ENCODE results near the gene TFDP1. TPM values are rescaled to one million over a fixed set of nuclear protein-coding genes. Genes with fewer than 3 reads are reported as not detected.
A peak's percentile ranks its signal among the peaks of the same experiment; 100 is the strongest.

TFDP1 gene
- total RNA-seq, 1 experiment from 2014 or later = 39.4 TPM

GRCh38 chr13:113548171-113548641, 36.3 kb upstream of the TFDP1 start:
- peak; percentile 90 for DNase-seq (ENCODE audit: low spot score)
- in situ Hi-C loops (cut with HindIII; ENCODE audit: low sequenced_read_pairs) = no loop called here

DNA sequence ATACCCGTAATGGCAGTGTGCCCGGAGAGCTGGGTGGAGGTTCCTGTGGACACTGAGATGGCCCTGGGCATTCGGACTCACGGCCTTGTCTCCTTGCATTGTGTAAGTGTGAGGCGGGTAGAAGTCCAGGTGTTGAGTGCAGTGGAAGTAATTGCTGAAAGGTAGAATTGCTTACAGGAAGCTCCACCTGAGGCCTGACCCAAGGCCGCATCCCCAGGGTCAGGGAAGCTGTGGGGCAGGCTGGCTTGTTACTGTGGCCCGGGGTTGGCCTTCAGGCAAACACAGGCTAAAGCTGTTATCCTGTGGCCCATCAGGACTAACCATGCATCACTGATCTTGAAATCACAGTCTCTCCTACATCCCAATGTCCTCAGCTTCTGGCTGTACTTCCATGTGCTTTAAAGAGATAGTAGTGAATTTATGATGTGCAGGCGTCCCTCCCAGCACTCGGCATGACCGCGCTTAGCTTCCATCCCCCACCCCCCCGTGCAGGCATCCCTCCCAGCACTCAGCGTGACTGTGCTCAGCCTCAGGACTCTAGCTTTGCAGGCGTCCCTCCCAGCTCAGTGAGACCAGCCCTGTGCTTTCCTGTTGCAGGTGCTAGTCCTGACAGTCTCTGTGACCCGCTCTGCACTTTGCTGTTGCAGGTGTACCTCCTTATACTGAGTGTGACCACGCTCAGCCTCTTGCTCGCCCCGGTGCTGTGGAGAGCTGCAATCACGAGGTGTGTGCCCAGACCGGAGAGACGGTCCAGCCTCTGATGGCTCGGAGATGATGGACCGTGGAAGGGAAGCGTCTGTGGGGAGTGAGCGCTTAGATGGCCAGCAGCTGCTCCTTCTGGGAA, 35.6 kb upstream of the TFDP1 start:
- DNase-seq (ENCODE audit: low spot score) = peak; percentile 85
- in situ Hi-C loops (cut with HindIII; ENCODE audit: low sequenced_read_pairs) = no loop called here

DNA sequence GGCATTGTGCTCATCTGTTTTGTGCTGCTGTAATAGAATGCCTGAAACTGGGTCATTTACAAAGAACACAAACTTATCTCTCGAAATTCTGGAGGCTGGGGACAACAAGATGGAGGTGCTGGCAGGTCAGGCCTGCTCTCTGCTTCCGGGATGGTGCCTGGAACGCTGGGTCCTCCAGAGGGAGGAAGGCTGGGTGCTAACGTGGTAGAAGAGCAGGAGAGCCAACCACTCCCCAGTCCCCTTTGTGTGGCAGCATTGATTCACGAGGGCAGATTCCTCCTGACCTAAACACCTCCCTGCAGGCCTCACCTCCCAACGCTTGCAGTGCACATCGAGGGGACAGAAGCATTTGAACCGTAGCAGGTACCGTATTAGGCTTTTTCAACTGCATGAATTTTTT, 34.1 kb upstream of the TFDP1 start:
- in situ Hi-C loops (cut with HindIII; ENCODE audit: low sequenced_read_pairs) = loop anchor here (10.0 kb wide), 1 partner anchor 46 kb away; no protein-coding TSS in a partner anchor
- DNase-seq (ENCODE audit: low spot score) = peak; percentile 37

DNA sequence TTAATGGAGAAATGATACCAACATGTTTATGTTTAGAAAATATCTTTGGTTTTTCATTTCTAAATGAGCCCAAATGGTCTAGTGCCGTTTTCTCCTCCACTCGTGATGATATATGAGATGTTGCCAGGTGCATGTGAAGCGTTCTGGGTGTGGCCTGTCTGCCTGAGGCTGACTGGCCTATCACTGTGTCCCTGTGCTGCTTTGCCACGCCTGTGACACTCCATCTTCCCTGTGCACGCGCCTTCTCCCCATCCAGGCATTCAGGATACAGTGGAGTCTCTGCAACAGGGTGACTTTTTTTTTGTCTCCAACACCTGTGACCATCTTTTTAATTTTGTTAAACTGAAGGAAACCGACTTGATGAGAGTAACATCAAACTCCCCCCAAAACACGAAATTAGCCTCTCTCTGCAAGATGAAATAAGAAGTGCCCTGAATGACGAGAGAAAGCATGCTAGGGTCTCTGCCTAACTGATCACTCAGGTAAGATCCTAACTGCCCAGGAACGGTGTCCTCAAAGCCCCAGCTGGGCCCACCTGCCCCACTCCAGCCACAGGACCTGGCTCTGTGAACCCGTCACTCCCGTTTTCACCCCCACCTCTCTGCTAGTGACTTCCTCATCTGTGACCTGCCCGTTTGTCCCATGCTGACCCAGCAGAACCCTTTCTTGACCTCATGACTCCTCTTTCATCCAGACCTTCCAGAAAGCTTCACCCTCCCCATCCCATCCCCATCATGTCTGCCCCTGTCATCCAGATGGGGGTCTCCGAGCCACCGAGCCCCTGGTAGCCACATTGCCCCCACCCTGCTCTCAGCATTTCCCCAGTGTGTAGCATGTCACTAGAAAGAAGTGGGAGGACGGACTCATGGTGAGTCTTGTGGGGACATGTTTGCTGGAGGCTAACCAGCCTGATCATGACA, 33.2 kb upstream of the TFDP1 start:
- peak; percentile 76 for DNase-seq (ENCODE audit: low spot score)

GRCh38 chr13:113552079-113552478, 32.5 kb upstream of the TFDP1 start:
- DNase-seq (ENCODE audit: low spot score) = no peak
- in situ Hi-C loops (cut with HindIII; ENCODE audit: low sequenced_read_pairs) = loop anchor here (10.0 kb wide), 1 partner anchor 47 kb away; no protein-coding TSS in a partner anchor

More for the DNA sequence above, 33.2 kb upstream of the TFDP1 start:
- in situ Hi-C loops (cut with HindIII; ENCODE audit: low sequenced_read_pairs) = loop anchor here (10.0 kb wide), 1 partner anchor 47 kb away; no protein-coding TSS in a partner anchor

GRCh38 chr13:113552786-113553434, 31.6 kb upstream of the TFDP1 start:
- DNase-seq (ENCODE audit: low spot score) = no peak
- in situ Hi-C loops (cut with HindIII; ENCODE audit: low sequenced_read_pairs) = loop anchor here (10.0 kb wide), 1 partner anchor 48 kb away; no protein-coding TSS in a partner anchor

- DNase-seq (ENCODE audit: low spot score) = no peak
These were observed 30.8 kb upstream of the TFDP1 start for GRCh38 chr13:113553511-113554332.

DNA sequence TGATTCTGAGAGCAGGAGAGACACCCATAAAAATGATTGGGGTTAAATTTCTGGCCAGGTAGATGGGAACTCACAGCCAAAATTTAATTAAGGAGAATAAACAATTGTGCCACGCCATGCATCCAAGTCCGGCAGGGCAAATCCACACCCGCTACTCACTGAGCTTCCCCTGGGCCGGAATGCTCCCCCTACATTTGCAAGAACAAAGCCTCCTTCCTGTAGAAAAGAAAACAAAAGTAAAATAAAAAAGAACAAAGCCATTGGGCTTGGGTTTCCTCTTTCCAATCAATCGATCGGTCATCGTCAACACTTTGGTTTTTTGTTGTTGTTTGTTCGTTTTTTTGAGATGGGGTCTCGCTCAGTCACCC, 30.2 kb upstream of the TFDP1 start:
- in situ Hi-C loops (cut with HindIII; ENCODE audit: low sequenced_read_pairs) = loop anchor here (10.0 kb wide), 1 partner anchor 50 kb away; no protein-coding TSS in a partner anchor
- no peak for DNase-seq (ENCODE audit: low spot score)

More at GRCh38 chr13:113553511-113554332, 30.8 kb upstream of the TFDP1 start:
- in situ Hi-C loops (cut with HindIII; ENCODE audit: low sequenced_read_pairs) = loop anchor here (10.0 kb wide), 1 partner anchor 49 kb away; no protein-coding TSS in a partner anchor

GRCh38 chr13:113555141-113555540, 29.4 kb upstream of the TFDP1 start:
- no peak for DNase-seq (ENCODE audit: low spot score)
- in situ Hi-C loops (cut with HindIII; ENCODE audit: low sequenced_read_pairs) = loop anchor here (10.0 kb wide), 1 partner anchor 50 kb away; no protein-coding TSS in a partner anchor

- in situ Hi-C loops (cut with HindIII; ENCODE audit: low sequenced_read_pairs) = loop anchor here (10.0 kb wide), 1 partner anchor 52 kb away; no protein-coding TSS in a partner anchor
- DNase-seq (ENCODE audit: low spot score) = no peak
These were observed 27.5 kb upstream of the TFDP1 start for GRCh38 chr13:113557013-113557412.

- in situ Hi-C loops (cut with HindIII; ENCODE audit: low sequenced_read_pairs) = loop anchor here (10.0 kb wide), 1 partner anchor 54 kb away; no protein-coding TSS in a partner anchor
- no peak for DNase-seq (ENCODE audit: low spot score)
These were observed 26.1 kb upstream of the TFDP1 start for GRCh38 chr13:113558461-113558860.

GRCh38 chr13:113559061-113559460, 25.5 kb upstream of the TFDP1 start:
- no peak for DNase-seq (ENCODE audit: low spot score)
- in situ Hi-C loops (cut with HindIII; ENCODE audit: low sequenced_read_pairs) = loop anchor here (10.0 kb wide), 1 partner anchor 54 kb away; no protein-coding TSS in a partner anchor

DNA sequence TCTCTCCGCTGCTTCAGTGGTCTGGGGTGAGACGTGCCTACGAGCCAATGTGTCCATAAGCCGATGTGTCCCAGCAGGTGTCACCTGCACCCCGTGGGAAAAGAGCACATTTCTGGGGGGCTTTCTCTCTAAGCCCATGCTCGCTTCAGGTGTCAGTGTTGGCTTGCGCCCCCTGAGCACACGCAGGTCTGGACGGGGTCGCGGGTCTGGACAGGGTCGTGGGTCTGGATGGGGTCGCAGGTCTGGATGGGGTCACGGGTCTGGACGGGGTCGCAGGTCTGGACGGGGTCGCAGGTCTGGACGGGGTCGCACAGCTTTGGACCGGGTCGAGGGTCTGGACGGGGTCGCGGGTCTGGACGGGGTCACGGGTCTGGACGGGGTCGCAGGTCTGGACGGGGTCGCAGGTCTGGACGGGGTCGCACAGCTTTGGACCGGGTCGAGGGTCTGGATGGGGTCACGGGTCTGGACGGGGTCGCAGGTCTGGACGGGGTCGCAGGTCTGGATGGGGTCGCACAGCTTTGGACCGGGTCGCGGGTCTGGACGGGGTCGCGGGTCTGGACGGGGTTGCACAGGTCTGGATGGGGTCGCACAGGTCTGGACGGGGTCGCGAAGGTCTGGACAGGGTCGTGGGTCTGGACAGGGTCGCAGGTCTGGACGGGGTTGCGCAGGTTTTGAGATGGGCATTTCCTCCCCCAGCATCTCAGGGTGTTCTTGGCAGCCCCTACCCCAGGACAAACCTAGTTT, 24.5 kb upstream of the TFDP1 start:
- DNase-seq (ENCODE audit: low spot score) = no peak

GRCh38 chr13:113560645-113561416, 23.7 kb upstream of the TFDP1 start:
- in situ Hi-C loops (cut with HindIII; ENCODE audit: low sequenced_read_pairs) = no loop called here
- DNase-seq (ENCODE audit: low spot score) = no peak

More for the DNA sequence above, 24.5 kb upstream of the TFDP1 start:
- in situ Hi-C loops (cut with HindIII; ENCODE audit: low sequenced_read_pairs) = loop anchor here (10.0 kb wide), 1 partner anchor 55 kb away; no protein-coding TSS in a partner anchor

DNA sequence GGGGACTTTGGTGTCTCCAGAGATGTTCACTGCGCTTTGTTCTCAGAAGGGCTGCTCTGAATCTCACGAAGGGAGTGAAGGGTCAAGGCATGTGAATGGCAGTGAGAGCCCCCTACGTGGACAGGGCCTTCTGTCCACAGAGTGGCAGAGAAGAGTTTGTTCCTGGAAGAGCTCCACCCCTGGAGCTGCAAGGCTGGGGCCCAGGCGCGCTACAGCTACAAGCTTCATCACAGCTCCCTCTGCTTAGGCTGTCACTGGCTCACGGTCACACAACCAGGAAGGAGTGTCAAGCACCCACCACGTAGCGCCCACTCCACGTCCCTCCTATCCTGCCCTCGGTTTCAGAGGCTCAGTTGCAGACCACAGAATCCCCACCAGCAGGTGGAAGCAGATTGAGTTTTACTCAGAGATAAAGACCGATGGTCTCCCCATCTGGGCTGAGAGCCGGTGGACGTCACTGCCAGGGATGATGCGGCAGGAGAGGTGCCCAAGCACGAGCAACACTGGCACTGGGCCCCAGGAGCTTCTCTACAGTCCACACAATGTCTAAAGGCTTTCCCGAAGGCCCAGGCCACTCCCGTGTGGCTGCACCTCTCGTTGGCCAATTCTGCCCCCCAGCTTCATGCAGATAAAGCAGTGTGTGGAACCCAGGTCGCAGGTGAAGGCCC, 23.0 kb upstream of the TFDP1 start:
- no peak for DNase-seq (ENCODE audit: low spot score)
- in situ Hi-C loops (cut with HindIII; ENCODE audit: low sequenced_read_pairs) = no loop called here

Measured in G401 (cell line).